22Rv1 (cell line): ENCODE results near the gene CARD10.

Experiments used
- ZFX ChIP-seq: fragments of 450-650 bp; IDR thresholded peaks from 2 replicates; pipeline ENCODE4 v1.6.1; 2017; ENCODE audit warnings: antibody characterized with exemption, borderline replicate concordance
- TF ChIP-seq, protein P1 (sequence below): fragments of 450-650 bp; IDR thresholded peaks from 2 replicates; pipeline ENCODE4 v1.5.1; 2017; ENCODE audit warnings: mild to moderate bottlenecking

DNA sequence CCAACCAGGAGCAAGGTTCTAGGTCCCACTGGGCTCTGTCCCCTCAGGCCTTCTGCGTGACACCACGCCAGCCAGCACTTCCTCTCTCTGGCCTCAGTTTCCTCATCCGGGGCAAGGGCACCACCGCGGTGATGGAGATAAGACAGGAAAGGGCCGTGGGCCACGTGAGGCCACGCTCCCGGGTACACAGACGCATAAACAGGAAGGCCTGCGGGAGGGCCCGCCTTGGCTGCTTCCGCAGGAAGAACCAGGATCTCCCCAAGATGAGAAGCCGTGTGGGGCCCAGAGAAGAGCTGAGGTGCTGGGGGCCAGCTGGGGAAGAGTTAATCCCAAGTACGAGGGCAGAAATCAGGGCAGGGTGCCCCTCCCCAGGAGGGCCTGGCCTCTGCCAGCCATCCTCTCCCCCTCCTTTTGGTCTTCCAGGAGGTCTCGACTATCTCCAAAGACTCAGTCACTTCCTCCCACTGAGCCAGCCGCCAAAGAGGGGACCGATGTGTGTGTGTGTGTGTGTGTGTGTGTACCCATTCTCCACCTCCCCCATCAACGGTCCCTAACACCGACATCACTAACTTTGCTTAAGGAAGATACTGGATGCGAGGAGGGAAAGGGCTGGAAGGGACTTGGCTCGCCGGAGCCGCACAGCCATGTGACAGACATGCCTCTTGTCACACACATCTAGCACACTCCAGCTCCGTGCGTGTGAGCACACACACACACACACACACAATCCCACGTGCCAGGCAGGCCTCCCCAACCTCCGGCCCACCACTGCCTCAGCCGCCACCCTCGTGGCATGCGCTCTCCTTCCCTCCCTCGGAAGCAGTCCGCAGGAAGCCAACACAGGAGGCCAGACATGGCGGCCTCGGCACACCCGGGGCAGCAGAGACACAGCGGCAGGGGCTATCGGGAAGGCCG lies 34.5 kb downstream of the CARD10 start:
- TF ChIP-seq, protein P1, sequence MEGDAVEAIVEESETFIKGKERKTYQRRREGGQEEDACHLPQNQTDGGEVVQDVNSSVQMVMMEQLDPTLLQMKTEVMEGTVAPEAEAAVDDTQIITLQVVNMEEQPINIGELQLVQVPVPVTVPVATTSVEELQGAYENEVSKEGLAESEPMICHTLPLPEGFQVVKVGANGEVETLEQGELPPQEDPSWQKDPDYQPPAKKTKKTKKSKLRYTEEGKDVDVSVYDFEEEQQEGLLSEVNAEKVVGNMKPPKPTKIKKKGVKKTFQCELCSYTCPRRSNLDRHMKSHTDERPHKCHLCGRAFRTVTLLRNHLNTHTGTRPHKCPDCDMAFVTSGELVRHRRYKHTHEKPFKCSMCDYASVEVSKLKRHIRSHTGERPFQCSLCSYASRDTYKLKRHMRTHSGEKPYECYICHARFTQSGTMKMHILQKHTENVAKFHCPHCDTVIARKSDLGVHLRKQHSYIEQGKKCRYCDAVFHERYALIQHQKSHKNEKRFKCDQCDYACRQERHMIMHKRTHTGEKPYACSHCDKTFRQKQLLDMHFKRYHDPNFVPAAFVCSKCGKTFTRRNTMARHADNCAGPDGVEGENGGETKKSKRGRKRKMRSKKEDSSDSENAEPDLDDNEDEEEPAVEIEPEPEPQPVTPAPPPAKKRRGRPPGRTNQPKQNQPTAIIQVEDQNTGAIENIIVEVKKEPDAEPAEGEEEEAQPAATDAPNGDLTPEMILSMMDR: no peak
- no peak for TF ChIP-seq ZFX
